ENCODE data around the gene SPART. TPM values are rescaled to one million over a fixed set of nuclear protein-coding genes. Genes with fewer than 3 reads are reported as not detected.
A peak's percentile ranks its signal among the peaks of the same experiment; 100 is the strongest.

Gene SPART
- total RNA-seq, 2 donors from 2014 or later = 49.1 to 53.9 TPM

GRCh38 chr13:36282821-36283432 lies 63.3 kb downstream of the SPART start:
- 57% methylated on average over 5 to 6 of the region's 6 CpGs for WGBS, 2 experiments (ENCODE audit: insufficient coverage in 1 of 2, insufficient read length in 1 of 2)
- no peak overlapping the region for H3K4me3 Mint-ChIP-seq
- H3K9ac ChIP-seq (ENCODE audit: extremely low read depth, low read length, poor library complexity, severe bottlenecking) = no peak overlapping the region
- peaks cover 29% of the 10 kb centered on the region for H3K9me3 ChIP-seq (ENCODE audit: control insufficient read depth, low read length)
- no peak overlapping the region for H3K27ac ChIP-seq (ENCODE audit: low read depth, low read length)
- H3K9me3 Mint-ChIP-seq = peaks cover 25% of the 10 kb centered on the region
- H3K36me3 Mint-ChIP-seq (ENCODE audit: low read depth) = peaks cover 19% of the 10 kb centered on the region
- H3K4me1 Mint-ChIP-seq = peaks cover 2% of the 10 kb centered on the region
- H3K36me3 ChIP-seq (ENCODE audit: control insufficient read depth, insufficient read depth, low read length) = no peaks in the 10 kb centered on the region
- no peaks in the 10 kb centered on the region for H3K4me1 ChIP-seq (ENCODE audit: control insufficient read depth, insufficient read depth, low read length)
- no peak overlapping the region for H3K4me3 ChIP-seq (ENCODE audit: low read length)
- no peaks in the 10 kb centered on the region for H3K27me3 ChIP-seq (ENCODE audit: control insufficient read depth, insufficient read depth, low read length, poor library complexity, severe bottlenecking)
- H3K27ac Mint-ChIP-seq = no peak overlapping the region
- DNase-seq = no peak
- H3K27me3 Mint-ChIP-seq (ENCODE audit: insufficient read depth) = no peaks in the 10 kb centered on the region
- TF ChIP-seq CTCF (conservative IDR thresholded peaks at IDR 0.05) = peak; percentile 93

GRCh38 chr13:36275190-36276002 lies 70.8 kb downstream of the SPART start:
- peak; percentile 85 for TF ChIP-seq CTCF (conservative IDR thresholded peaks at IDR 0.05)
- H3K27ac ChIP-seq (ENCODE audit: low read depth, low read length) = no peak overlapping the region
- H3K27me3 ChIP-seq (ENCODE audit: control insufficient read depth, insufficient read depth, low read length, poor library complexity, severe bottlenecking) = no peaks in the 10 kb centered on the region
- H3K9me3 Mint-ChIP-seq = no peaks in the 10 kb centered on the region
- no peak overlapping the region for H3K9ac ChIP-seq (ENCODE audit: extremely low read depth, low read length, poor library complexity, severe bottlenecking)
- 97 to 100% methylated on average over 2 to 3 of the region's 3 CpGs for WGBS, 2 experiments (ENCODE audit: insufficient coverage in 1 of 2, insufficient read length in 1 of 2)
- H3K36me3 Mint-ChIP-seq (ENCODE audit: low read depth) = peaks cover 13% of the 10 kb centered on the region
- H3K4me1 ChIP-seq (ENCODE audit: control insufficient read depth, insufficient read depth, low read length) = no peaks in the 10 kb centered on the region
- no peak overlapping the region for H3K4me3 Mint-ChIP-seq
- no peaks in the 10 kb centered on the region for H3K36me3 ChIP-seq (ENCODE audit: control insufficient read depth, insufficient read depth, low read length)
- H3K4me3 ChIP-seq (ENCODE audit: low read length) = no peak overlapping the region
- H3K4me1 Mint-ChIP-seq = peaks cover 4% of the 10 kb centered on the region
- H3K27me3 Mint-ChIP-seq (ENCODE audit: insufficient read depth) = no peaks in the 10 kb centered on the region
- no peak for DNase-seq
- no peak overlapping the region for H3K27ac Mint-ChIP-seq
- H3K9me3 ChIP-seq (ENCODE audit: control insufficient read depth, low read length) = no peaks in the 10 kb centered on the region

GRCh38 chr13:36273431-36273830 lies 72.8 kb downstream of the SPART start:
- H3K4me3 Mint-ChIP-seq = no peak overlapping the region
- H3K36me3 ChIP-seq (ENCODE audit: control insufficient read depth, insufficient read depth, low read length) = no peaks in the 10 kb centered on the region
- H3K27me3 ChIP-seq (ENCODE audit: control insufficient read depth, insufficient read depth, low read length, poor library complexity, severe bottlenecking) = no peaks in the 10 kb centered on the region
- TF ChIP-seq CTCF (conservative IDR thresholded peaks at IDR 0.05) = no peak
- no peak for DNase-seq
- no peaks in the 10 kb centered on the region for H3K9me3 ChIP-seq (ENCODE audit: control insufficient read depth, low read length)
- no peak overlapping the region for H3K27ac Mint-ChIP-seq
- no peaks in the 10 kb centered on the region for H3K9me3 Mint-ChIP-seq
- H3K4me1 ChIP-seq (ENCODE audit: control insufficient read depth, insufficient read depth, low read length) = no peaks in the 10 kb centered on the region
- H3K9ac ChIP-seq (ENCODE audit: extremely low read depth, low read length, poor library complexity, severe bottlenecking) = no peak overlapping the region
- H3K27me3 Mint-ChIP-seq (ENCODE audit: insufficient read depth) = no peaks in the 10 kb centered on the region
- H3K27ac ChIP-seq (ENCODE audit: low read depth, low read length) = no peak overlapping the region
- peaks cover 13% of the 10 kb centered on the region for H3K36me3 Mint-ChIP-seq (ENCODE audit: low read depth)
- H3K4me1 Mint-ChIP-seq = peaks cover 4% of the 10 kb centered on the region
- no peak overlapping the region for H3K4me3 ChIP-seq (ENCODE audit: low read length)
- 98% methylated on average over 2 of the region's 2 CpGs; no CpG with 5 or more reads in 1 of the 2 experiments for WGBS, 2 experiments (ENCODE audit: insufficient coverage in 1 of 2, insufficient read length in 1 of 2)

Data from endodermal cell (in vitro differentiated cells).